Osteoblast (primary cell): Measurements from ENCODE around the gene WDR83. TPM values are rescaled to one million over a fixed set of nuclear protein-coding genes. Genes with fewer than 3 reads are reported as not detected.

Source experiments
- DNase-seq: peaks from one replicate; pipeline ENCODE4 v3.0.0; 2011; ENCODE audit warnings: low spot score, mixed read lengths; ENCODE audit not compliant: insufficient read length; ENCODE audit errors: missing footprints
- H2AFZ ChIP-seq: 2 replicates; pipeline ENCODE4 v1.6.0; 2011; ENCODE audit warnings: mild to moderate bottlenecking, low read length
- H3K27ac ChIP-seq: 2 replicates; pipeline ENCODE4 v1.5.1; 2011; ENCODE audit warnings: mild to moderate bottlenecking, low read depth, low read length, moderate library complexity
- H3K27me3 ChIP-seq: 2 replicates; pipeline ENCODE4 v1.6.0; 2012; ENCODE audit warnings: mild to moderate bottlenecking, control low read depth, inconsistent platforms, low read length, moderate library complexity; ENCODE audit not compliant: insufficient read depth
- H3K36me3 ChIP-seq: 2 replicates; pipeline ENCODE4 v1.5.1; 2011; ENCODE audit warnings: mild to moderate bottlenecking, low read length, control low read depth, moderate library complexity; ENCODE audit not compliant: insufficient read depth
- H3K4me1 ChIP-seq: 2 replicates; pipeline ENCODE4 v1.5.1; 2011; ENCODE audit warnings: mild to moderate bottlenecking, low read length, control low read depth, moderate library complexity; ENCODE audit not compliant: insufficient read depth
- H3K4me2 ChIP-seq: 2 replicates; pipeline ENCODE4 v1.6.0; 2011; ENCODE audit warnings: mild to moderate bottlenecking, low read length; ENCODE audit not compliant: insufficient read depth
- H3K4me3 ChIP-seq: fragments of 200-600 bp; sonication (generic); 3 replicates; pipeline ENCODE4 v1.5.1; 2012; ENCODE audit warnings: mild to moderate bottlenecking, low read length, inconsistent platforms; ENCODE audit not compliant: insufficient read depth
- H3K79me2 ChIP-seq: 2 replicates; pipeline ENCODE4 v1.6.0; 2012; ENCODE audit warnings: mild to moderate bottlenecking, low read length, control low read depth, inconsistent platforms; ENCODE audit not compliant: insufficient read depth
- H3K9me3 ChIP-seq: 2 replicates; pipeline ENCODE4 v1.5.1; 2011; ENCODE audit warnings: low read depth, low read length, control low read depth
- H4K20me1 ChIP-seq: 2 replicates; pipeline ENCODE4 v1.6.0; 2012; ENCODE audit warnings: mild to moderate bottlenecking, low read length, control low read depth; ENCODE audit not compliant: insufficient read depth
- total RNA-seq: library from RNA; depleted of rRNA; stranded (reverse); fragments of >200 nt; gene quantifications from 2 replicates; pipeline ENCODE4 v1.2.3, GENCODE V29; 2012
- TF ChIP-seq, protein P1 (sequence below): IDR thresholded peaks from 2 replicates; pipeline ENCODE4 v1.5.1; 2011; ENCODE audit warnings: mild to moderate bottlenecking, low read depth, low read length, moderate library complexity; ENCODE audit errors: extremely low read depth

WDR83 gene
- total RNA-seq, 1 donor: 8.0 TPM

GRCh38 chr19:12669270-12670158 is 2.9 kb downstream of the WDR83 start:
- Histone ChIP-seq H3K27me3 (no peaks in the 10 kb centered on the region), H3K36me3 (peaks cover 22% of the 10 kb centered on the region), H2AFZ (peak overlapping the region; percentile 90), H3K79me2 (peaks cover 50% of the 10 kb centered on the region), H3K4me1 (peaks cover 34% of the 10 kb centered on the region), H4K20me1 (peaks cover 8% of the 10 kb centered on the region), H3K27ac (peak overlapping the region; percentile 95), H3K9me3 (no peaks in the 10 kb centered on the region), H3K4me3 (peak overlapping the region; percentile 80), H3K4me2 (peak overlapping the region; percentile 89)
- peak; percentile 97 for DNase-seq
- TF ChIP-seq, protein P1, sequence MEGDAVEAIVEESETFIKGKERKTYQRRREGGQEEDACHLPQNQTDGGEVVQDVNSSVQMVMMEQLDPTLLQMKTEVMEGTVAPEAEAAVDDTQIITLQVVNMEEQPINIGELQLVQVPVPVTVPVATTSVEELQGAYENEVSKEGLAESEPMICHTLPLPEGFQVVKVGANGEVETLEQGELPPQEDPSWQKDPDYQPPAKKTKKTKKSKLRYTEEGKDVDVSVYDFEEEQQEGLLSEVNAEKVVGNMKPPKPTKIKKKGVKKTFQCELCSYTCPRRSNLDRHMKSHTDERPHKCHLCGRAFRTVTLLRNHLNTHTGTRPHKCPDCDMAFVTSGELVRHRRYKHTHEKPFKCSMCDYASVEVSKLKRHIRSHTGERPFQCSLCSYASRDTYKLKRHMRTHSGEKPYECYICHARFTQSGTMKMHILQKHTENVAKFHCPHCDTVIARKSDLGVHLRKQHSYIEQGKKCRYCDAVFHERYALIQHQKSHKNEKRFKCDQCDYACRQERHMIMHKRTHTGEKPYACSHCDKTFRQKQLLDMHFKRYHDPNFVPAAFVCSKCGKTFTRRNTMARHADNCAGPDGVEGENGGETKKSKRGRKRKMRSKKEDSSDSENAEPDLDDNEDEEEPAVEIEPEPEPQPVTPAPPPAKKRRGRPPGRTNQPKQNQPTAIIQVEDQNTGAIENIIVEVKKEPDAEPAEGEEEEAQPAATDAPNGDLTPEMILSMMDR: no peak

GRCh38 chr19:12670159-12670928 is 3.7 kb downstream of the WDR83 start:
- Histone ChIP-seq H3K79me2 (peaks cover 50% of the 10 kb centered on the region), H3K27me3 (no peaks in the 10 kb centered on the region), H3K9me3 (no peaks in the 10 kb centered on the region), H3K4me2 (peak overlapping the region; percentile 89), H3K4me1 (peaks cover 34% of the 10 kb centered on the region), H3K4me3 (peak overlapping the region; percentile 80), H3K27ac (peak overlapping the region; percentile 95), H3K36me3 (peaks cover 22% of the 10 kb centered on the region), H4K20me1 (peaks cover 8% of the 10 kb centered on the region), H2AFZ (peak overlapping the region; percentile 90)
- TF ChIP-seq, protein P1: no peak
- DNase-seq: peak; percentile 59

DNA sequence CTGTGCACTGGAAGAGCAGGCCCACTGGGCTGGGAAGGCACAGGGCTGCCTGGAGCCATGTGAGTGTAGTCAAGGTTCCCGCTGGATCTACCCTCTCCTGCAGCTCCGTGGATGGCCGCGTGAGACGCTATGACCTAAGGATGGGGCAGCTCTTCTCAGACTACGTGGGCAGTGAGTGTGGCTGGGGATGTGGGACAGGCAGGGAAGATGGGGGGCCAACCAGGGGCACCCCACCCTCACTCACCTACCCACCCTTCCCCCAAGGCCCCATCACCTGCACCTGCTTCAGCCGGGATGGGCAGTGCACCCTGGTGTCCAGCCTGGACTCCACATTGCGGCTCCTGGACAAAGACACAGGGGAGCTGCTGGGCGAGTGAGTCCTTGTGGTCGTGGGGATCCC is 6.1 kb downstream of the WDR83 start:
- peaks cover 45% of the 10 kb centered on the region for H3K36me3 ChIP-seq
- H3K27ac ChIP-seq: no peak overlapping the region
- no peak overlapping the region for H3K4me2 ChIP-seq
- peaks cover 34% of the 10 kb centered on the region for H3K79me2 ChIP-seq
- peaks cover 24% of the 10 kb centered on the region for H4K20me1 ChIP-seq
- DNase-seq: peak; percentile 79
- H3K27me3 ChIP-seq: no peaks in the 10 kb centered on the region
- peaks cover 18% of the 10 kb centered on the region for H3K4me1 ChIP-seq
- TF ChIP-seq, protein P1: no peak
- H3K4me3 ChIP-seq: no peak overlapping the region
- H2AFZ ChIP-seq: no peak overlapping the region
- H3K9me3 ChIP-seq: no peaks in the 10 kb centered on the region

- TF ChIP-seq, protein P1: no peak
- H3K79me2 ChIP-seq: peaks cover 25% of the 10 kb centered on the region
- H3K4me1 ChIP-seq: peaks cover 4% of the 10 kb centered on the region
- DNase-seq: peak; percentile 31
- H3K27me3 ChIP-seq: no peaks in the 10 kb centered on the region
- no peak overlapping the region for H2AFZ ChIP-seq
- H3K36me3 ChIP-seq: peaks cover 59% of the 10 kb centered on the region
- no peak overlapping the region for H3K4me3 ChIP-seq
- H3K27ac ChIP-seq: no peak overlapping the region
- H4K20me1 ChIP-seq: peaks cover 31% of the 10 kb centered on the region
- no peaks in the 10 kb centered on the region for H3K9me3 ChIP-seq
- H3K4me2 ChIP-seq: no peak overlapping the region
Observed at GRCh38 chr19:12675399-12675798, 8.8 kb downstream of the WDR83 start.
